Measurements from ENCODE around the gene STAT5B.

Gene STAT5B

GRCh38 chr17:42316755-42317154, 40.6 kb upstream of the STAT5B start:
- no peaks in the 10 kb centered on the region for H3K9me3 ChIP-seq (ENCODE audit: insufficient read depth, low read length)
- no peak overlapping the region for H3K4me2 ChIP-seq (ENCODE audit: low read depth, low read length, poor library complexity, severe bottlenecking)
- TF ChIP-seq EZH2phosphoT487 (conservative IDR thresholded peaks at IDR 0.05; ENCODE audit: low read length): no peak
- TF ChIP-seq, protein P1, sequence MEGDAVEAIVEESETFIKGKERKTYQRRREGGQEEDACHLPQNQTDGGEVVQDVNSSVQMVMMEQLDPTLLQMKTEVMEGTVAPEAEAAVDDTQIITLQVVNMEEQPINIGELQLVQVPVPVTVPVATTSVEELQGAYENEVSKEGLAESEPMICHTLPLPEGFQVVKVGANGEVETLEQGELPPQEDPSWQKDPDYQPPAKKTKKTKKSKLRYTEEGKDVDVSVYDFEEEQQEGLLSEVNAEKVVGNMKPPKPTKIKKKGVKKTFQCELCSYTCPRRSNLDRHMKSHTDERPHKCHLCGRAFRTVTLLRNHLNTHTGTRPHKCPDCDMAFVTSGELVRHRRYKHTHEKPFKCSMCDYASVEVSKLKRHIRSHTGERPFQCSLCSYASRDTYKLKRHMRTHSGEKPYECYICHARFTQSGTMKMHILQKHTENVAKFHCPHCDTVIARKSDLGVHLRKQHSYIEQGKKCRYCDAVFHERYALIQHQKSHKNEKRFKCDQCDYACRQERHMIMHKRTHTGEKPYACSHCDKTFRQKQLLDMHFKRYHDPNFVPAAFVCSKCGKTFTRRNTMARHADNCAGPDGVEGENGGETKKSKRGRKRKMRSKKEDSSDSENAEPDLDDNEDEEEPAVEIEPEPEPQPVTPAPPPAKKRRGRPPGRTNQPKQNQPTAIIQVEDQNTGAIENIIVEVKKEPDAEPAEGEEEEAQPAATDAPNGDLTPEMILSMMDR (IDR thresholded peaks at IDR 0.05; ENCODE audit: insufficient read depth, low read length, poor library complexity, severe bottlenecking): no peak
- H3K4me3 ChIP-seq (ENCODE audit: insufficient read depth, low read length, poor library complexity, severe bottlenecking): no peak overlapping the region
- no peaks in the 10 kb centered on the region for H3K79me2 ChIP-seq (ENCODE audit: insufficient read depth, low read length)
- H3K9ac ChIP-seq (ENCODE audit: low read length): no peak overlapping the region
- H3K27me3 ChIP-seq (ENCODE audit: low read length): no peaks in the 10 kb centered on the region
- H2AFZ ChIP-seq (ENCODE audit: low read depth, low read length, severe bottlenecking): no peak overlapping the region
- H3K9me2 ChIP-seq (replicated peaks; ENCODE audit: insufficient read depth, low read length): no peaks in the 10 kb centered on the region
- H4K20me1 ChIP-seq (ENCODE audit: low read depth, low read length): no peaks in the 10 kb centered on the region
- H3F3A ChIP-seq (ENCODE audit: insufficient read depth): no peaks in the 10 kb centered on the region
- no peak overlapping the region for H3K27ac ChIP-seq (ENCODE audit: low read depth, low read length)
- no peaks in the 10 kb centered on the region for H3K36me3 ChIP-seq (ENCODE audit: low read length)

- H3K9me3 ChIP-seq (ENCODE audit: insufficient read depth, low read length): no peaks in the 10 kb centered on the region
- H3K4me3 ChIP-seq (ENCODE audit: insufficient read depth, low read length, poor library complexity, severe bottlenecking): no peak overlapping the region
- H3K9ac ChIP-seq (ENCODE audit: low read length): no peak overlapping the region
- no peak overlapping the region for H3K4me2 ChIP-seq (ENCODE audit: low read depth, low read length, poor library complexity, severe bottlenecking)
- H3K27ac ChIP-seq (ENCODE audit: low read depth, low read length): 0 out of 2 replicates have a peak overlapping the region, but pooled peaks have one; percentile 3
- H3F3A ChIP-seq (ENCODE audit: insufficient read depth): no peaks in the 10 kb centered on the region
- no peaks in the 10 kb centered on the region for H3K36me3 ChIP-seq (ENCODE audit: low read length)
- no peaks in the 10 kb centered on the region for H4K20me1 ChIP-seq (ENCODE audit: low read depth, low read length)
- H3K9me2 ChIP-seq (replicated peaks; ENCODE audit: insufficient read depth, low read length): no peaks in the 10 kb centered on the region
- H3K27me3 ChIP-seq (ENCODE audit: low read length): no peaks in the 10 kb centered on the region
- H2AFZ ChIP-seq (ENCODE audit: low read depth, low read length, severe bottlenecking): no peak overlapping the region
- no peaks in the 10 kb centered on the region for H3K79me2 ChIP-seq (ENCODE audit: insufficient read depth, low read length)
- TF ChIP-seq, protein P1 (IDR thresholded peaks at IDR 0.05; ENCODE audit: insufficient read depth, low read length, poor library complexity, severe bottlenecking): no peak
- no peak for TF ChIP-seq EZH2phosphoT487 (conservative IDR thresholded peaks at IDR 0.05; ENCODE audit: low read length)
Measured at GRCh38 chr17:42315402-42316156, 39.4 kb upstream of the STAT5B start.

- Histone ChIP-seq H4K20me1 (ENCODE audit: low read depth, low read length) (no peaks in the 10 kb centered on the region), H2AFZ (ENCODE audit: low read depth, low read length, severe bottlenecking) (no peak overlapping the region), H3K9ac (ENCODE audit: low read length) (no peak overlapping the region), H3K9me3 (ENCODE audit: insufficient read depth, low read length) (no peaks in the 10 kb centered on the region), H3K4me3 (ENCODE audit: insufficient read depth, low read length, poor library complexity, severe bottlenecking) (no peak overlapping the region), H3K4me2 (ENCODE audit: low read depth, low read length, poor library complexity, severe bottlenecking) (no peak overlapping the region), H3K36me3 (ENCODE audit: low read length) (no peaks in the 10 kb centered on the region), H3K27ac (ENCODE audit: low read depth, low read length) (no peak overlapping the region), H3K79me2 (ENCODE audit: insufficient read depth, low read length) (no peaks in the 10 kb centered on the region), H3K9me2 (replicated peaks; ENCODE audit: insufficient read depth, low read length) (no peaks in the 10 kb centered on the region), H3F3A (ENCODE audit: insufficient read depth) (no peaks in the 10 kb centered on the region), H3K27me3 (ENCODE audit: low read length) (no peaks in the 10 kb centered on the region)
- TF ChIP-seq, protein P1 (IDR thresholded peaks at IDR 0.05; ENCODE audit: insufficient read depth, low read length, poor library complexity, severe bottlenecking): no peak
- no peak for TF ChIP-seq EZH2phosphoT487 (conservative IDR thresholded peaks at IDR 0.05; ENCODE audit: low read length)
Measured at GRCh38 chr17:42313773-42314566, 37.8 kb upstream of the STAT5B start.
